HEK293T (cell line): Measurements from ENCODE around the gene KASH5.

Experiments used
- CTCF ChIA-PET: fragments of 350-600 bp; formaldehyde crosslinking; extraction: SDS; loops from one replicate; lab custom pipeline; 2021; ENCODE audit warnings: antibody characterized with exemption, inconsistent platforms; lab: Yijun Ruan, JAX
- POLR2A ChIA-PET: fragments of 350-600 bp; formaldehyde crosslinking; extraction: SDS; loops from one replicate; lab custom pipeline; 2020; ENCODE audit warnings: antibody characterized with exemption, inconsistent platforms; lab: Yijun Ruan, JAX
- DNase-seq: peaks from one replicate; pipeline ENCODE4 v3.0.0; 2012; ENCODE audit warnings: mixed read lengths; ENCODE audit errors: extremely low spot score
- ARNT ChIP-seq: fragments of 450-650 bp; IDR thresholded peaks from 2 replicates; pipeline ENCODE4 v1.6.1; 2017; ENCODE audit warnings: mild to moderate bottlenecking
- BHLHE40 ChIP-seq: fragments of 450-650 bp; IDR thresholded peaks from 2 replicates; pipeline ENCODE4 v1.6.1; 2016; ENCODE audit warnings: mild to moderate bottlenecking, moderate library complexity, borderline replicate concordance
- CTBP1 ChIP-seq: fragments of 450-650 bp; IDR thresholded peaks from 2 replicates; pipeline ENCODE4 v1.6.1; 2016; ENCODE audit warnings: borderline replicate concordance
- ELF4 ChIP-seq: fragments of 450-650 bp; IDR thresholded peaks from 2 replicates; pipeline ENCODE4 v1.6.1; 2017; ENCODE audit warnings: antibody characterized with exemption
- FOXA1 ChIP-seq: fragments of 450-650 bp; IDR thresholded peaks from 2 replicates; pipeline ENCODE4 v1.6.1; 2016; ENCODE audit warnings: mild to moderate bottlenecking
- FOXK2 ChIP-seq: fragments of 450-650 bp; IDR thresholded peaks from 2 replicates; pipeline ENCODE4 v1.6.1; 2016; ENCODE audit warnings: mild to moderate bottlenecking
- FOXM1 ChIP-seq: fragments of 450-650 bp; IDR thresholded peaks from 2 replicates; pipeline ENCODE4 v1.6.1; 2017; ENCODE audit warnings: mild to moderate bottlenecking, borderline replicate concordance
- HDGF ChIP-seq: fragments of 450-650 bp; IDR thresholded peaks from 2 replicates; pipeline ENCODE4 v1.6.1; 2017; ENCODE audit warnings: antibody characterized with exemption, borderline replicate concordance
- L3MBTL2 ChIP-seq: fragments of 450-650 bp; conservative IDR thresholded peaks from 2 replicates; pipeline ENCODE4 v1.6.1; 2016; ENCODE audit warnings: mild to moderate bottlenecking
- LEF1 ChIP-seq: fragments of 450-650 bp; IDR thresholded peaks from 2 replicates; pipeline ENCODE4 v1.6.1; 2017; ENCODE audit warnings: mild to moderate bottlenecking, borderline replicate concordance
- NFRKB ChIP-seq: fragments of 450-650 bp; IDR thresholded peaks from 2 replicates; pipeline ENCODE4 v1.6.1; 2016; ENCODE audit warnings: mild to moderate bottlenecking, moderate library complexity
- SP1 ChIP-seq: fragments of 450-650 bp; IDR thresholded peaks from 2 replicates; pipeline ENCODE4 v1.6.1; 2017
- SUZ12 ChIP-seq: fragments of 450-650 bp; IDR thresholded peaks from 2 replicates; pipeline ENCODE4 v1.6.1; 2016; ENCODE audit warnings: mild to moderate bottlenecking
- TARDBP ChIP-seq: fragments of 450-650 bp; IDR thresholded peaks from 2 replicates; pipeline ENCODE4 v1.6.1; 2016
- ZNF384 ChIP-seq: fragments of 450-650 bp; IDR thresholded peaks from 2 replicates; pipeline ENCODE4 v1.6.1; 2016
- TF ChIP-seq, protein P1 (sequence below): fragments of 450-650 bp; IDR thresholded peaks from 2 replicates; pipeline ENCODE4 v1.6.1; 2016

KASH5 gene

DNA sequence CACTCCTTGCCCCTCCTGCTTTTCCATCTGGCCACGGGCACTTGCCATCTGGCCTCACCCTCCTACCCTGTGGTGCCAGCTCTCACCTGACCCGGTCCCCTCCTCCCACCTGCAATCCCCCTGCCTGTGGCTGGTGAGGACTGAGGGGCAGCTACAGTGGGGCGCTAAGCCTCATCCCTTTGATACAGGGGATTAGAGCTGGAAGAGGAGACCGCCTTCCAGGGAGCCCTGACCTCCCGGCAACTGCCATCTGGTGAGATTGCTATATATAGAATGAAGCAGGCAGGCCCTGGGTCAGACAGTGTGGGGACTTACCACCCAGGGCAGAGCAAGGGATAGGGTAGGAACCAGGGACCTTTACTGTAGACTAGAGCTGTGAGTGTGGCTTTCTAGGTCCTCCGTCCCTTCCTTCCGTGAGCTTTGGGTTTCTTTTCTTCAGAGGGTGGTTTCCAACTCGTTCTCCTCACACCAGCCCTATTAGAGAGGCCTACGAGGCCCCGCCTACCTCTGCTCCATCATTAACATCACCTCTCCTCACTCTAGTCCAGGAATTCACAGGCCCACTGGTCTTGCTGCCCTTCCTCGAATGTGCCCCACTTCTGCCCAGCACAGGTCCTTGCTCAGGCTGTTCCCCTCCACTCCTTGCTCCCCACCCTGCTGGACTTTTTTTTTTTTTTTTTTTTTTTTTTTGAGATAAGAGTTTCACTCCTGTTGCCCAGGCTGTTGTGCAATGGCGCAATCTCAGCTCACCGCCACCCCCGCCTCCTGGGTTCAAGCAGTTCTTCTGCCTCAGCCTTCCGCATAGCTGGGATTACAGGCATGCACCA lies 7.7 kb downstream of the KASH5 start:
- POLR2A ChIA-PET, result no interaction called here
- CTCF ChIA-PET, result no interaction called here
- TF ChIP-seq SUZ12 (no peak), ELF4 (no peak), ARNT (no peak), BHLHE40 (no peak), ZNF384 (no peak)
- TF ChIP-seq, protein P1, sequence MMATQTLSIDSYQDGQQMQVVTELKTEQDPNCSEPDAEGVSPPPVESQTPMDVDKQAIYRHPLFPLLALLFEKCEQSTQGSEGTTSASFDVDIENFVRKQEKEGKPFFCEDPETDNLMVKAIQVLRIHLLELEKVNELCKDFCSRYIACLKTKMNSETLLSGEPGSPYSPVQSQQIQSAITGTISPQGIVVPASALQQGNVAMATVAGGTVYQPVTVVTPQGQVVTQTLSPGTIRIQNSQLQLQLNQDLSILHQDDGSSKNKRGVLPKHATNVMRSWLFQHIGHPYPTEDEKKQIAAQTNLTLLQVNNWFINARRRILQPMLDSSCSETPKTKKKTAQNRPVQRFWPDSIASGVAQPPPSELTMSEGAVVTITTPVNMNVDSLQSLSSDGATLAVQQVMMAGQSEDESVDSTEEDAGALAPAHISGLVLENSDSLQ, result no peak
- DNase-seq, result no peak

DNA sequence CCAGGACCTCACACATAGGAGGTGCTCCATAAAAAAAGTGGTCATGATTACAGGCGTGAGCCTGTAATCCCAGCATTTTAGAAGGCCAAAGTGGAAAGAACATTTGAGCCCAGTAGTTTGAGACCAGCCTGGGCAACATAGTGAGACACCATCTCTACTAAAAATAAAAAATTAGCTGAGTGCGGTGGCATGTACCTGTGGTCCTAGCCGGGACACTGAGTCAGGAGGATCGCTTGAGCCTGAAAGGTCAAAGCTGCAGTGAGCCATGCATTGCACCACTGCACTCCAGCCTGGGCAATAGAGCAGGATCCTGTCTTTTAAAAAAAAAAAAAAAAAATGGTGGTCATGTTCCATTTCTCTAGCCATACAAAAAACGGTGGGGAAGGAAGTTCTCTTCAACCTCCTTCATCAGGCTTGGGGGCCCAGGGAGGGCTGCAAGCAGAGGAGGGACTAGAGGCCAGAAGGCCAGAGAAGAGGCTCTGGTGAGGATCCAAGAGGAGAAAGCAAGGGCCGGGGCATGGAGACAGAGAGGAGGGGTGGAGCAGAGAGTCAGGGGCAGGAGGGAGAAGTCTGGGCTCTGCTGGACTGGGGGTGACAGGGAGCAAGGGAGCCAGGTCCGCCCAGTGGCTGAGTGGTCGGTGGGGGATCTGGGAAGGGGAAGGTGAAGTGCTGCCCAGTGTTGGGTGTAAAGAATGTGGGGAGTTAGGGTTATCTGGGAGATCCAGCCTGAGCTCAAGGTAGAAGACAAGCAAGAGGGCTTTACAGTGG lies 8.9 kb downstream of the KASH5 start:
- DNase-seq, result no peak
- TF ChIP-seq FOXA1, result no peak
- TF ChIP-seq LEF1, result no peak
- TF ChIP-seq L3MBTL2, result no peak
- TF ChIP-seq SUZ12, result no peak
- TF ChIP-seq, protein P1, result no peak
- TF ChIP-seq TARDBP, result no peak
- TF ChIP-seq NFRKB, result no peak
- TF ChIP-seq SP1, result no peak
- ChIA-PET POLR2A (no interaction called here), CTCF (no interaction called here)

DNA sequence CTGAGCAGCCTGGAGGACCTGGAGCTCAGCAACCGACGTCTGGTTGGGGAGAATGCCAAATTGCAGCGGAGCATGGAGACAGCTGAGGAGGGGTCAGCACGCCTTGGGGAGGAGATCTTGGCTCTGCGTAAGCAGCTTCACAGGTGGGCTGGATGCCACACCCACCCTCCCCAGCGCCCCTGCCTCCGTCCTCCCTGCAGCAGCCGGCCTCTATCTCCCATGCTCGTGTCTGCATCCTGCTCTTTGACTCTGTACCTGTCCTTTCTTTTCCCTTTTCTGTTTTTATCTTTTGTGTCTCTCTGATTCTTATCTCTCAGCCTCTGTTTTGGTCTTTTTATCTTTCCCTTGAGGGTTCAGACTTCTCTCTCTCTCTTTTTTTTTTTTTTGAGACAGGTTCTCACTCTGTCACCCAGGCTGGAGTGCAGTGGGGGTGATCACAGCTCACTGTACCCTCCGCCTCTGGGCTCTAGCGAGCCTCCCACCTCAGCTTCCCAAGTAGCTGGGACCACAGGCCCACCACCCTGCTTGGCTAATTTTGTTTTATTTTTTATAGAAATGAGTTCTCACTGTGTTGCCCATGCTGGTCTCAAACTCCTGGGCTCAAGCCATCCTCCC lies 10.1 kb downstream of the KASH5 start:
- ChIA-PET CTCF (no interaction called here), POLR2A (no interaction called here)
- DNase-seq, result no peak
- TF ChIP-seq ARNT (no peak), BHLHE40 (no peak), ZNF384 (no peak), ELF4 (no peak), NFRKB (no peak), L3MBTL2 (no peak)

DNA sequence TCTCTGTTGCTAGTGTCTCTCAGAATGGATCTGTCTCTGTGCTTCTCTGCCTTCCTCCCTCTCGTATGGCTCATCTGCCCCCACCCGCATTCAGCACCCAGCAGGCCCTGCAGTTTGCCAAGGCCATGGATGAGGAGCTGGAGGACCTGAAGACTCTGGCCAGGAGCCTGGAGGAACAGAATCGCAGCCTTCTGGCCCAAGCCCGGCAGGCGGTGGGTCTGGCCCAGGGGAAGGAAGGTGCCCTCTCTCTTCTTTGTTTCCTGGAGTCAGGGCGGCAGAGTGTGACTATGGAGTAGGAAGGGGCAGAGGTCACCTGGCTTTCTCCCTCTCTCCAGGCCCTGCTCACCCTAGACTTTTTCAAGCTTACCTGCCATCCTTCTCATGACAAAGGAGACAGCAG lies 10.9 kb downstream of the KASH5 start:
- no peak for DNase-seq
- TF ChIP-seq SP1, result no peak
- TF ChIP-seq BHLHE40, result no peak
- TF ChIP-seq HDGF, result no peak
- no peak for TF ChIP-seq SUZ12
- TF ChIP-seq L3MBTL2, result no peak
- no peak for TF ChIP-seq FOXK2
- TF ChIP-seq, protein P1, result no peak
- TF ChIP-seq FOXM1, result no peak
- no peak for TF ChIP-seq LEF1
- no peak for TF ChIP-seq CTBP1
- no peak for TF ChIP-seq FOXA1
- no peak for TF ChIP-seq ARNT
- POLR2A ChIA-PET, result no interaction called here
- CTCF ChIA-PET, result no interaction called here

DNA sequence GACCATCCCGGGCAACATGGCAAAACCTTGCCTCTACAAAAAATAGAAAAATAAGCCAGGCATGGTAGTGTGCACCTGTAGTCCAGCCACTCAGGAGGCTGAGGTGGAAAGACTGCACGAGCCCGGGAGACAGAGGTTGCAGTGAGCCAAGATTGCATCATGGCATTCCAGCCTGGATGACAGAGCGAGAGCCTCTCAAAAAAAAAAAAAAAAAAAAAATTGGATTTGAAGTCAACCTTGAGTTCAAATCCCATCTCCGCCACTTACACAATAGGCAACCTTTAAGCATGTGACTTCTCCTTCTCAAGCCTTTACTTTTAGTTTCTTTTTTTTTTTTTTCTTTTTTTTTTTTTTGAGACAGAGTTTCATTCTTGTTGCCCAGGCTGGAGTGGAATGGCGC lies 12.0 kb downstream of the KASH5 start:
- ChIA-PET POLR2A (no interaction called here), CTCF (no interaction called here)
- no peak for DNase-seq
- TF ChIP-seq ZNF384 (peak; percentile 68), LEF1 (no peak), ELF4 (no peak)

DNA sequence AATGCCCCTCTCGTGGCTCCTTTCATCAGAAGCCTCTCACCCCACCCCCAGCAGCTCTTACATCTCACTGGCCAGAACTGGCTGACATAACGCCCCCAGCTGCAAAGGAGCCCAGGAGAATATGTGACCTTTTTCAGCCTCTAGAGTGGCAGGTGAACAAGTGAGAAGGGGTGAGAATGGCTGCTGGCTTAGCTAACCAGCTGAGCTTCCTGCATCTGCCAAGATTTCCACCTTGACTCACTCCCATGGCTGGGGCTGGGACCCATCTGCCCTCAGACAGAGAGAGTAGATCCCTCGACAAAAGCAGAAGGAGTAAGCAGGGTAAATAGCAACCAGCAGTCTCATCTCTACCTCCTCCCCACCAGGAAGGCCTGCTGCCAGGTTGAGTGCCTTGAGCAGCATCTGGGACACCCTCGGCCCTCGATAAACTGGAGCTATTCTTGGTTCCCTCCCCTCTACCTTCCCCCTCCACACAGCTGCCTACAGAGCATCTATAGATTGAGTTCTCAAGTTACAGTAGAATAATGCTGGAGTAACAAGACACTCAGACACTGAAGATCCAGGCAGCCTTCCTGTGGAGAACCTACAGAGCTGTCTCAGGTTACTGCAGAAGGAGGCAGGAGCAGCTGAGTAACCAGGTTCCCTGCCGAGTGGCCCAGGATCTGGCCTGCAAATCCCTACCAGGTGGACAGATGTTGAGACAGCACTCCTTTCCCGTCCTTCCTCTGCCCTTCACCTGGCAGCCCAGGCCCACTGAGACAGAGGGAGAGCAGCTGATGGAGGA lies 15.5 kb downstream of the KASH5 start:
- ChIA-PET CTCF (interaction anchor here (0.5 to 1.5 kb wide), 5 partner anchors 9 to 294 kb away, joined by 4 to 5 read pairs (median 4); partner anchors contain the start of gene GFY), POLR2A (interaction anchor here (1.0 to 1.7 kb wide), 11 partner anchors 10 to 75 kb away, joined by 3 to 13 read pairs (median 5); partner anchors contain the start of genes ALDH16A1, GFY, PIH1D1 and PTH2)
- DNase-seq, result peak; percentile 69
- TF ChIP-seq CTBP1, result peak; percentile 77
- TF ChIP-seq HDGF, result no peak
- TF ChIP-seq NFRKB, result no peak
- no peak for TF ChIP-seq SUZ12
